H1 (cell line): ENCODE data around the gene SGCE. TPM values are rescaled to one million over a fixed set of nuclear protein-coding genes. Genes with fewer than 3 reads are reported as not detected.

Source experiments
- ATF3 ChIP-seq: IDR thresholded peaks from 2 replicates; pipeline ENCODE4 v1.6.1; 2011; ENCODE audit warnings: low read depth, mild to moderate bottlenecking, low read length; ENCODE audit not compliant: insufficient read depth
- BACH1 ChIP-seq: IDR thresholded peaks from 2 replicates; pipeline ENCODE4 v1.6.1; 2012; ENCODE audit warnings: low read length, improper control_type of control experiment
- E2F6 ChIP-seq: IDR thresholded peaks from 2 replicates; pipeline ENCODE4 v1.6.1; 2012; ENCODE audit warnings: inconsistent platforms
- GABPA ChIP-seq: IDR thresholded peaks from 2 replicates; pipeline ENCODE4 v1.6.1; 2011; ENCODE audit warnings: mild to moderate bottlenecking, low read length, moderate library complexity, borderline replicate concordance; ENCODE audit not compliant: insufficient read depth
- HDAC6 ChIP-seq: IDR thresholded peaks from one replicate; pipeline ENCODE4 v1.7.1; 2012; ENCODE audit warnings: low read depth, mild to moderate bottlenecking, inconsistent platforms, low read length, moderate library complexity
- KDM1A ChIP-seq: fragments of 200-600, 300-600 bp; sonication (generic); IDR thresholded peaks from 2 replicates; pipeline ENCODE4 v1.7.1; 2016; ENCODE audit warnings: mild to moderate bottlenecking, low read length, borderline replicate concordance
- NANOG ChIP-seq: IDR thresholded peaks from 2 replicates; pipeline ENCODE4 v1.6.1; 2011; ENCODE audit warnings: low read length, low read depth, mild to moderate bottlenecking, inconsistent platforms; ENCODE audit not compliant: insufficient read depth, poor library complexity, severe bottlenecking
- NRF1 ChIP-seq: IDR thresholded peaks from 2 replicates; pipeline ENCODE4 v1.6.1; 2011; ENCODE audit warnings: mild to moderate bottlenecking, low read depth, low read length, improper control_type of control experiment
- SUZ12 ChIP-seq: fragments of 200-600 bp; sonication (generic); IDR thresholded peaks from 2 replicates; pipeline ENCODE4 v1.6.1; 2012; ENCODE audit warnings: mild to moderate bottlenecking, inconsistent platforms, low read length, moderate library complexity, mixed read lengths
- polyA plus RNA-seq, 7 experiments: library from polyadenylated mRNA; depleted of rRNA in 3 of 7; stranded (reverse) in 5 of 7; unstranded in 2 of 7; fragments of >200 nt in 5 of 7; fragments of 200-250 nt in 2 of 7; gene quantifications; 1 replicate in 5 of 7; 2 replicates in 1 of 7; 4 replicates in 1 of 7; pipeline versions ENCODE4 v1.2.1 to v1.2.3, GENCODE V29; 2011 to 2013; ENCODE audit warnings: missing spikeins in 2 of 7, mixed read lengths in 2 of 7
- total RNA-seq: library from RNA; stranded (reverse); fragmentation: NEBNext Ultra II Directional; extraction: Animal tissue kit (Norgen Biotek cat#: 25700); gene quantifications from 2 replicates; pipeline ENCODE4 v1.2.1, GENCODE V29; 2021

SGCE gene
- total and polyA plus RNA-seq, 2 of the 8 experiments (the other 6 are each of a cell fraction or from before 2014, with no cell fraction given) = 12.8 to 25.0 TPM

GRCh38 chr7:94671444-94672235 lies 15.7 kb upstream of the SGCE start (continued):
- TF ChIP-seq E2F6 = no peak
- TF ChIP-seq NANOG = no peak
- no peak for TF ChIP-seq ATF3
- no peak for TF ChIP-seq GABPA
- no peak for TF ChIP-seq NRF1
- no peak for TF ChIP-seq HDAC6
- TF ChIP-seq SUZ12 = no peak
- no peak for TF ChIP-seq BACH1
- no peak for TF ChIP-seq KDM1A
- TF ChIP-seq, all 59 proteins: peak for 0
